ENCODE results near the gene SCNM1. TPM values are rescaled to one million over a fixed set of nuclear protein-coding genes. Genes with fewer than 3 reads are reported as not detected.

The SCNM1 gene
- total RNA-seq, 1 donor from 2014 or later, result 22.1 TPM

DNA sequence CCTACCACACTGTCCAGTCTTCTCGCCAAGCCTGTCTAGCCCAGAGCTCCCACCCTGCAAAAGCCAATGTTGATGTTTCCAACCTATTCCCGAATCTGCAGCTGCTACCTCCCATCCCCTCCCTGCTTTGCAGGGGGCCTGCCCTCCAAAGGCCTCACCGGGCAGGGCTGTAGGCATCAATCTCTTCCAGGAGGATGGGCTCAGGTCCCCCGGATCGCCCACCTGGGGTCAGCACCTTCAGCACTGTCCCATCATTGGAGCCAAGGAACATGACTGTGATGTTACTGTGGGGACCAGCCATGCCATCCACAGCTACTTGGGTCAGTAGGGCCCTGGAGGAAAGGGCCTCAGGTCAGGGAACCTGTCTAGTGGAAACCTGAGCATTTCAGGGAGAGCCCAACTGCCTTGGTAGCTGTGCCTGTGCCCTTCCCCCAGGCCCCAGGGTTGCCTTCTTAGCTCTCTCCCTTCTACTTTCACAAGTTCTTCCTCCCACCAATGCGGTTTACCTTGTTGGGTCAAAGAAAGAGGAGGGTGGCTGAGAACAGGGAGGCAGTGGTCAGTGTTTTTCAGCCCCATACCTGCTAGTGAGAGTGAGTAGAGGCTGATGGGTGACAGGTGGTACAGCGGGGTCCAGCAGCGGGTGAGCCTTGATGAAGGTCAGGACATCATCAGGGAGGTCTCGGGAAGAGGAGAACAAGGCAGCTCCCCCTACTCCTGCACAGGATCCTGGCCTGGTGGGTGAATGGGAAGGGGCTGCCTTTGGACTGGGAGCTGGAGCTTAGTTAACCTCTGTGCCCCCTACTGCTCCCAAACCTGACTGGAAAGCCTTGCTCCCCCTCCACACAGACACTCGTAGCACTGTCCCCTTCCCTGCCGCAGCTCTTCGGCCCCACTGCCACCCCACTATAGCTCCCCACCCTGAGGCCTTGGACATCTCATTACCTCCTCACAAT lies 30.2 kb upstream of the SCNM1 start:
- no peak for DNase-seq (ENCODE audit: extremely low spot score in 2 of 2)
- H3K4me3 ChIP-seq, result no peak overlapping the region
- H3K4me1 ChIP-seq, result peaks cover 16% of the 10 kb centered on the region
- H3K27ac ChIP-seq, result no peak overlapping the region
- no peaks in the 10 kb centered on the region for H3K36me3 ChIP-seq
- no peaks in the 10 kb centered on the region for H3K9me3 ChIP-seq
- intact Hi-C loops (cut with DNase I), result no loop called here
- no peaks in the 10 kb centered on the region for H3K27me3 ChIP-seq
- TF ChIP-seq, protein P1, sequence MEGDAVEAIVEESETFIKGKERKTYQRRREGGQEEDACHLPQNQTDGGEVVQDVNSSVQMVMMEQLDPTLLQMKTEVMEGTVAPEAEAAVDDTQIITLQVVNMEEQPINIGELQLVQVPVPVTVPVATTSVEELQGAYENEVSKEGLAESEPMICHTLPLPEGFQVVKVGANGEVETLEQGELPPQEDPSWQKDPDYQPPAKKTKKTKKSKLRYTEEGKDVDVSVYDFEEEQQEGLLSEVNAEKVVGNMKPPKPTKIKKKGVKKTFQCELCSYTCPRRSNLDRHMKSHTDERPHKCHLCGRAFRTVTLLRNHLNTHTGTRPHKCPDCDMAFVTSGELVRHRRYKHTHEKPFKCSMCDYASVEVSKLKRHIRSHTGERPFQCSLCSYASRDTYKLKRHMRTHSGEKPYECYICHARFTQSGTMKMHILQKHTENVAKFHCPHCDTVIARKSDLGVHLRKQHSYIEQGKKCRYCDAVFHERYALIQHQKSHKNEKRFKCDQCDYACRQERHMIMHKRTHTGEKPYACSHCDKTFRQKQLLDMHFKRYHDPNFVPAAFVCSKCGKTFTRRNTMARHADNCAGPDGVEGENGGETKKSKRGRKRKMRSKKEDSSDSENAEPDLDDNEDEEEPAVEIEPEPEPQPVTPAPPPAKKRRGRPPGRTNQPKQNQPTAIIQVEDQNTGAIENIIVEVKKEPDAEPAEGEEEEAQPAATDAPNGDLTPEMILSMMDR (IDR thresholded peaks at IDR 0.05), result no peak
- TF ChIP-seq POLR2AphosphoS5 (IDR thresholded peaks at IDR 0.05; ENCODE audit: insufficient read depth in 1 of 2, low read depth in 1 of 2) (no peak), POLR2A (IDR thresholded peaks at IDR 0.05) (no peak)

DNA sequence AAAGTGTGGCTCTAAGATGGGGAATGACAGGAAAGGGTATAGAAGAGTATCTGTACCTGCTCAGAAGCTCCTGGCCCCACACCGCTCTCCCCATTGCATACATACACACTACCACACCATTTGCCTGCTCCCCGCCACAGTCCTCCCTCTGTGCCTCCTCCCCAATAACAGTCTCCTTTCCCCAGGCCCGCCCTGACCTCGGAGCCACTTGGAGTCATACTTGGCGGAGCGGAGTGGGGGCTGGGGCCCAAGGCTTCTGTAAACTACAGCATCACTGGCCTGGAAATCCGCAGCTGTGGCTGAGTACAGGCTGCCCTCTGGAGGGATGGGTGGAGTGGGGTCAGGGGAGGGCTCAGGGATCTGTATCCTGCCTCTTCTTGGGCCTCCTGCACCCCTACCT lies 28.2 kb upstream of the SCNM1 start:
- Histone ChIP-seq H3K4me1 (peaks cover 3% of the 10 kb centered on the region), H3K27me3 (no peaks in the 10 kb centered on the region), H3K27ac (no peak overlapping the region), H3K9me3 (no peaks in the 10 kb centered on the region), H3K4me3 (no peak overlapping the region), H3K36me3 (no peaks in the 10 kb centered on the region)
- TF ChIP-seq POLR2AphosphoS5 (IDR thresholded peaks at IDR 0.05; ENCODE audit: insufficient read depth in 1 of 2, low read depth in 1 of 2), result no peak
- TF ChIP-seq, protein P1 (IDR thresholded peaks at IDR 0.05), result no peak
- no peak for TF ChIP-seq POLR2A (IDR thresholded peaks at IDR 0.05)
- intact Hi-C loops (cut with DNase I), result no loop called here
- DNase-seq (ENCODE audit: extremely low spot score in 2 of 2), result no peak

GRCh38 chr1:151142411-151143056 lies 23.4 kb upstream of the SCNM1 start:
- H3K9me3 ChIP-seq, result no peaks in the 10 kb centered on the region
- DNase-seq (ENCODE audit: extremely low spot score in 2 of 2), result no peak
- intact Hi-C loops (cut with DNase I), result no loop called here
- H3K4me1 ChIP-seq, result peaks cover 41% of the 10 kb centered on the region
- TF ChIP-seq POLR2A (IDR thresholded peaks at IDR 0.05) (no peak), POLR2AphosphoS5 (IDR thresholded peaks at IDR 0.05; ENCODE audit: insufficient read depth in 1 of 2, low read depth in 1 of 2) (no peak)
- TF ChIP-seq, protein P1 (IDR thresholded peaks at IDR 0.05), result no peak
- H3K4me3 ChIP-seq, result no peak overlapping the region
- no peaks in the 10 kb centered on the region for H3K27me3 ChIP-seq
- no peaks in the 10 kb centered on the region for H3K36me3 ChIP-seq
- H3K27ac ChIP-seq, result no peak overlapping the region

GRCh38 chr1:151143057-151143435 lies 22.9 kb upstream of the SCNM1 start:
- H3K4me3 ChIP-seq, result no peak overlapping the region
- H3K4me1 ChIP-seq, result peaks cover 45% of the 10 kb centered on the region
- DNase-seq (ENCODE audit: extremely low spot score in 2 of 2), result no peak
- H3K27me3 ChIP-seq, result no peaks in the 10 kb centered on the region
- no peak for TF ChIP-seq POLR2AphosphoS5 (IDR thresholded peaks at IDR 0.05; ENCODE audit: insufficient read depth in 1 of 2, low read depth in 1 of 2)
- no peak for TF ChIP-seq POLR2A (IDR thresholded peaks at IDR 0.05)
- TF ChIP-seq, protein P1 (IDR thresholded peaks at IDR 0.05), result no peak
- H3K9me3 ChIP-seq, result no peaks in the 10 kb centered on the region
- intact Hi-C loops (cut with DNase I), result no loop called here
- no peak overlapping the region for H3K27ac ChIP-seq
- no peaks in the 10 kb centered on the region for H3K36me3 ChIP-seq
